WERI-Rb-1 (cell line): ENCODE measurements around the gene FCN3.
A peak's percentile ranks its signal among the peaks of the same experiment; 100 is the strongest.

Experiments
- DNase-seq: peaks from one replicate; pipeline ENCODE4 v3.0.0-alpha.2; 2020
- H3K27ac ChIP-seq: fragments of 250-450 bp; sonication (Bioruptor Pico); 2 replicates; pipeline ENCODE4 v1.5.1; 2020; ENCODE audit warnings: mild to moderate bottlenecking, moderate library complexity
- H3K27me3 ChIP-seq: fragments of 250-450 bp; sonication (Bioruptor Pico); 2 replicates; pipeline ENCODE4 v1.5.1; 2021; ENCODE audit warnings: mild to moderate bottlenecking, low read depth, moderate library complexity; ENCODE audit not compliant: insufficient read depth, severe bottlenecking
- H3K36me3 ChIP-seq: fragments of 250-450 bp; sonication (Bioruptor Pico); 2 replicates; pipeline ENCODE4 v1.5.1; 2020; ENCODE audit warnings: mild to moderate bottlenecking, moderate library complexity
- H3K4me3 ChIP-seq: 2 replicates; pipeline ENCODE4 v1.5.1; 2011; ENCODE audit warnings: low read depth, mild to moderate bottlenecking, control low read depth, low read length
- H3K9me3 ChIP-seq: fragments of 250-450 bp; sonication (Bioruptor Pico); 2 replicates; pipeline ENCODE4 v1.5.1; 2021; ENCODE audit warnings: mild to moderate bottlenecking, moderate library complexity; ENCODE audit not compliant: severe bottlenecking
- TF ChIP-seq, protein P1 (sequence below): IDR thresholded peaks from 2 replicates; pipeline ENCODE4 v1.5.1; 2011; ENCODE audit warnings: low read depth, mild to moderate bottlenecking, control low read depth, inconsistent platforms, low read length

Gene FCN3

DNA sequence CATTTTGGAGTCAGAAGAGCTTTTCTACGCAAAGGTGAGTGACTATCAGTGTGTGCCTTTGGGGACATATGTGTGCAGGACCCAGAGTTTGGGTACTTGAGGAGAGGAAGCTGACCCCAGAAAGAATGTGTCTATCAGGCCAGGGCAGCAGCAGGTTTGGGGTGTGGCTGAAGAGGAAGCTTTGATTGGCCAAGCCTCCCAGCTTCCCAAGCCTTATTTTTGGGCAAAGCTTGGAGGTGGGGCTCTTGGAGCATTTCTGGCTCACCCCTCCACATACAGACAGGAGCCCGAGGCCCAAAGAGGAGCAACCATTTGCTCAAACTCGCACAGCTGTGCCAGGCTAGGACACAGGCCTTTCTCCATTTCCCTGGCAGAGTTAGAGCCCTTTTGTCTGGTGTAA is 22.5 kb upstream of the FCN3 start:
- Histone ChIP-seq H3K4me3 (no peak overlapping the region), H3K27ac (no peak overlapping the region), H3K9me3 (no peaks in the 10 kb centered on the region), H3K27me3 (no peaks in the 10 kb centered on the region), H3K36me3 (no peaks in the 10 kb centered on the region)
- no peak for DNase-seq
- TF ChIP-seq, protein P1, sequence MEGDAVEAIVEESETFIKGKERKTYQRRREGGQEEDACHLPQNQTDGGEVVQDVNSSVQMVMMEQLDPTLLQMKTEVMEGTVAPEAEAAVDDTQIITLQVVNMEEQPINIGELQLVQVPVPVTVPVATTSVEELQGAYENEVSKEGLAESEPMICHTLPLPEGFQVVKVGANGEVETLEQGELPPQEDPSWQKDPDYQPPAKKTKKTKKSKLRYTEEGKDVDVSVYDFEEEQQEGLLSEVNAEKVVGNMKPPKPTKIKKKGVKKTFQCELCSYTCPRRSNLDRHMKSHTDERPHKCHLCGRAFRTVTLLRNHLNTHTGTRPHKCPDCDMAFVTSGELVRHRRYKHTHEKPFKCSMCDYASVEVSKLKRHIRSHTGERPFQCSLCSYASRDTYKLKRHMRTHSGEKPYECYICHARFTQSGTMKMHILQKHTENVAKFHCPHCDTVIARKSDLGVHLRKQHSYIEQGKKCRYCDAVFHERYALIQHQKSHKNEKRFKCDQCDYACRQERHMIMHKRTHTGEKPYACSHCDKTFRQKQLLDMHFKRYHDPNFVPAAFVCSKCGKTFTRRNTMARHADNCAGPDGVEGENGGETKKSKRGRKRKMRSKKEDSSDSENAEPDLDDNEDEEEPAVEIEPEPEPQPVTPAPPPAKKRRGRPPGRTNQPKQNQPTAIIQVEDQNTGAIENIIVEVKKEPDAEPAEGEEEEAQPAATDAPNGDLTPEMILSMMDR, result no peak

DNA sequence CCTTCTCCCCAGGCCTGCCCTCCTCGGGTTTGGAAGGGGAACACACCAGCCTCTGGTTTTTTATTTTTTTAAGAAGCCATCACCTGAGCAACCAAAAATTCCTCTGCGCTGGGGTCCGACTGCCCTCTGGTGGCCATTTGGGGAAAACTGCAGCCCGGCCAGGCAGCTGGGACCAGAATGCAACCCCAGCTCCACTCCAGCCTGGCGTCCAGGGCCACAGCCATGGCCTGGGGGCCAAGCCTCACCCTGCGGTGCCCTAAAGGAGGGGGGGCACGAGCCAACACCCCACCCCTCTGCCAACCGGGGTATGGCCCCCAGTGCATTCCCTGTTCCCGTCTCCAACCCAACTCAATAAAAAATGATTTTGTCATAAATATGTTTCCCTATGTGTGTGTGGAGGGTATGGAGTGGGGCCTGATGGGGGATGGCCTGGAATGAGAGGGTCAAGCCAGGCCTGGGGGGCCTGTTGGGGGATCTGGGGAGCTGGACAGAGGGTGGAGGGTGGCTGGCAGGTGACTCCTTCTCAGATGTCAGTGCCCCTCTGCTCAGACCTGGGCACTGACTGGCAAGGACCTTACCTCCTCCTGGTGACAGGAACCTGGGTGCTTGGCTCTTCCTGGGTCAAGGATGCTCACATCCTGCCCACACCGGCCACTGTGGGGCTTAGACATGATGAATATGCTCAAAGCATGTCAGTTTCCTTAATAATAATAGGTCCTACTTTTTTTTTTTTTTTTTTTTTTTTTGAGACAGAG is 21.0 kb upstream of the FCN3 start:
- Histone ChIP-seq H3K36me3 (no peaks in the 10 kb centered on the region), H3K27ac (no peak overlapping the region)
- TF ChIP-seq, protein P1, result peak; percentile 86

DNA sequence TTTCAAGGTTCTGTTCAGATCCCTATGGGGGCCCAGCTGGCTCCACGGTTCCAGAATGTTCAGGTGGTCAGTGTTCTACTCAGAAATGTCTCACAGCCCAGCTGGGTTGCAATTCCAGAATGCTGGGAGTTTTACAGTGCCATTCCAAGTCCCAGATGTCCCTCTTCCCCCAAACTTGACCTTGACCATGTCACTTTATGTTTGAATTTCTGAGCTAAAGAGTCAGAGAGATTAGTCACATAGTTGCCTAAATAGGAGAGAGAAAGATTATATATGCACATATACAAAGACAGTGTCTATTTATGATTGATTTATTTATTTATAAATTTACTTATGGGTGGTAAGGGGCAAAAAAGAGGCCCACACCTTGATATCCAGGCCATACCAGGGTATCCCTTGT is 20.3 kb upstream of the FCN3 start:
- Histone ChIP-seq H3K36me3 (no peaks in the 10 kb centered on the region), H3K9me3 (no peaks in the 10 kb centered on the region), H3K27me3 (no peaks in the 10 kb centered on the region), H3K27ac (no peak overlapping the region), H3K4me3 (no peak overlapping the region)
- TF ChIP-seq, protein P1, result no peak
- no peak for DNase-seq

More for the DNA sequence above, 21.0 kb upstream of the FCN3 start:
- peak; percentile 68 for DNase-seq
- no peaks in the 10 kb centered on the region for H3K9me3 ChIP-seq
- H3K27me3 ChIP-seq, result no peaks in the 10 kb centered on the region
- H3K4me3 ChIP-seq, result no peak overlapping the region

DNA sequence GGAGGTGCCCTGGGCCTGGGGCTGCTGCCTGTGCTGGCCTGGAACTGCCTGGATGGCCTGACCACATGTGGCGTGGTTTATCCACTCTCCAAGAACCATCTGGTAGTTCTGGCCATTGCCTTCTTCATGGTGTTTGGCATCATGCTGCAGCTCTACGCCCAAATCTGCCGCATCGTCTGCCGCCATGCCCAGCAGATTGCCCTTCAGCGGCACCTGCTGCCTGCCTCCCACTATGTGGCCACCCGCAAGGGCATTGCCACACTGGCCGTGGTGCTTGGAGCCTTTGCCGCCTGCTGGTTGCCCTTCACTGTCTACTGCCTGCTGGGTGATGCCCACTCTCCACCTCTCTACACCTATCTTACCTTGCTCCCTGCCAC is 19.6 kb upstream of the FCN3 start:
- DNase-seq, result no peak
- Histone ChIP-seq H3K27me3 (no peaks in the 10 kb centered on the region), H3K36me3 (no peaks in the 10 kb centered on the region), H3K4me3 (no peak overlapping the region), H3K9me3 (no peaks in the 10 kb centered on the region), H3K27ac (no peak overlapping the region)
- TF ChIP-seq, protein P1, result no peak

DNA sequence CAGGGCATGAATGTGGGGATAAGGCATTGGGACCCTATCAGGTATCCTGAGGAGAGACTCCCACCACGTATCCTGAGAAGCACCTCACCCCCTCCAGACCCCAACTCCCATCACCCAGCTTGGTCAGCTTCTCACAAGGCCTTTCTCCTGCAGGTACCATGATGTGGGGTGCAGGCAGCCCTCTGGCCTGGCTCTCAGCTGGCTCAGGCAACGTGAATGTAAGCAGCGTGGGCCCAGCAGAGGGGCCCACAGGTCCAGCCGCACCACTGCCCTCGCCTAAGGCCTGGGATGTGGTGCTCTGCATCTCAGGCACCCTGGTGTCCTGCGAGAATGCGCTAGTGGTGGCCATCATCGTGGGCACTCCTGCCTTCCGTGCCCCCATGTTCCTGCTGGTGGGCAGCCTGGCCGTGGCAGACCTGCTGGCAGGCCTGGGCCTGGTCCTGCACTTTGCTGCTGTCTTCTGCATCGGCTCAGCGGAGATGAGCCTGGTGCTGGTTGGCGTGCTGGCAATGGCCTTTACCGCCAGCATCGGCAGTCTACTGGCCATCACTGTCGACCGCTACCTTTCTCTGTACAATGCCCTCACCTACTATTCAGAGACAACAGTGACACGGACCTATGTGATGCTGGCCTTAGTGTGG is 19.1 kb upstream of the FCN3 start:
- no peaks in the 10 kb centered on the region for H3K27me3 ChIP-seq
- TF ChIP-seq, protein P1, result no peak
- no peaks in the 10 kb centered on the region for H3K9me3 ChIP-seq
- no peak overlapping the region for H3K27ac ChIP-seq
- no peak overlapping the region for H3K4me3 ChIP-seq
- no peak for DNase-seq
- H3K36me3 ChIP-seq, result no peaks in the 10 kb centered on the region
